K562 (cell line): ENCODE data around the gene SLC22A3. TPM values are rescaled to one million over a fixed set of nuclear protein-coding genes. Genes with fewer than 3 reads are reported as not detected.

Experiments
- ATAC-seq: fragments of 200-7000 bp; cut with Tn5 transposase; 3 replicates; pipeline ENCODE4 v1.9.1; 2020; ENCODE audit warnings: moderate library complexity
- BruUV-seq: library from RNA; stranded (reverse); fragments of 400-500 nt; replicated peaks from 2 replicates; lab custom pipeline; 2021; lab: Mats Ljungman, UMichigan
- CTCF ChIA-PET: fragments of 300-600 bp; formaldehyde crosslinking; extraction: SDS; loops from one replicate; lab custom pipeline; 2021; ENCODE audit warnings: low intra/inter-chr PET ratio; lab: Yijun Ruan, JAX
- POLR2A ChIA-PET: fragments of 300-600, 350-650 bp; sonication (Branson Sonifier 250); formaldehyde crosslinking; extraction: SDS; loops from one replicate; lab custom pipeline; 2021; ENCODE audit warnings: antibody characterized with exemption, inconsistent platforms; lab: Yijun Ruan, JAX
- DNase-seq, 4 experiments: peaks; one replicate each; pipeline versions ENCODE4 v3.0.0 to v3.0.0-alpha.2; 2011 to 2018; ENCODE audit warnings: low spot score in 3 of 4, mixed read lengths in 3 of 4; ENCODE audit errors: extremely low read depth in 1 of 4
- FAIRE-seq: peaks from 2 replicates; lab custom pipeline; 2011; peaks lifted over from hg19 to GRCh38; lab: Jason Lieb, UNC
- H2AFZ ChIP-seq: 2 replicates; pipeline ENCODE4 v1.6.0; 2011; ENCODE audit warnings: low read depth, low read length, control low read depth, inconsistent platforms
- H3K27ac ChIP-seq: fragments of 200-600 bp; 3 replicates; pipeline ENCODE4 v1.8.0; 2011; ENCODE audit warnings: low read depth, mild to moderate bottlenecking, control low read depth, inconsistent platforms, low read length, moderate library complexity, mixed read lengths; ENCODE audit errors: extremely low read depth
- H3K27me3 ChIP-seq, 2 experiments: fragments of 300-600 bp in 1 of 2; 2 replicates in 1 of 2; 3 replicates in 1 of 2; pipeline versions ENCODE4 v1.6.0 to v1.8.0; 2011; ENCODE audit warnings: inconsistent platforms in 2 of 2, low read length in 2 of 2, mild to moderate bottlenecking in 1 of 2, mixed read lengths in 1 of 2, moderate library complexity in 1 of 2; ENCODE audit not compliant: control insufficient read depth in 2 of 2, insufficient read depth in 2 of 2
- H3K36me3 ChIP-seq: fragments of 300-600 bp; 3 replicates; pipeline ENCODE4 v1.8.0; 2011; ENCODE audit warnings: mild to moderate bottlenecking, low read length, inconsistent platforms; ENCODE audit not compliant: control insufficient read depth, insufficient read depth
- H3K4me1 ChIP-seq, 2 experiments: fragments of 200-600 bp in 1 of 2; replicated peaks in 1 of 2; 2 replicates in 1 of 2; 3 replicates in 1 of 2; pipeline versions ENCODE4 v1.5.1 to v1.8.0; 2011; ENCODE audit warnings: inconsistent platforms in 2 of 2, low read length in 2 of 2, mild to moderate bottlenecking in 1 of 2, mixed read lengths in 1 of 2, moderate library complexity in 1 of 2; ENCODE audit not compliant: control insufficient read depth in 2 of 2, insufficient read depth in 2 of 2
- H3K4me2 ChIP-seq: 2 replicates; pipeline ENCODE4 v1.6.1; 2011; ENCODE audit warnings: low read length, control low read depth, inconsistent platforms, mixed read lengths; ENCODE audit not compliant: insufficient read depth
- H3K4me3 ChIP-seq: fragments of 200-600 bp; sonication (generic), shearing (Covaris generic); 2 replicates; pipeline ENCODE4 v1.5.1; 2016; ENCODE audit warnings: control low read depth, inconsistent platforms
- H3K79me2 ChIP-seq: fragments of 200-600 bp; 3 replicates; pipeline ENCODE4 v1.8.0; 2011; ENCODE audit warnings: low read length, inconsistent platforms; ENCODE audit not compliant: control insufficient read depth, insufficient read depth
- H3K9ac ChIP-seq, 2 experiments: 2 replicates each; pipeline versions ENCODE4 v1.6.0 to v1.6.1; 2011; ENCODE audit warnings: low read depth in 2 of 2, low read length in 2 of 2, control low read depth in 1 of 2, inconsistent platforms in 1 of 2, mild to moderate bottlenecking in 1 of 2, mixed read lengths in 1 of 2; ENCODE audit not compliant: insufficient read depth in 1 of 2
- H3K9me1 ChIP-seq: one replicate; pipeline ENCODE4 v1.6.0; 2011; ENCODE audit warnings: inconsistent platforms, mild to moderate bottlenecking, low read length, moderate library complexity; ENCODE audit not compliant: control insufficient read depth, insufficient read depth
- H3K9me3 ChIP-seq: replicated peaks from 2 replicates; pipeline ENCODE4 v1.5.1; 2011; ENCODE audit warnings: low read depth, low read length, inconsistent platforms; ENCODE audit not compliant: control insufficient read depth, insufficient read depth
- H4K20me1 ChIP-seq: replicated peaks from 2 replicates; pipeline ENCODE4 v1.6.1; 2011; ENCODE audit warnings: low read length, inconsistent platforms, mixed read lengths; ENCODE audit not compliant: control insufficient read depth, insufficient read depth
- FOS ChIP-seq: IDR thresholded peaks from 3 replicates; pipeline ENCODE4 v1.6.1; 2011; ENCODE audit not compliant: insufficient read length; ENCODE audit errors: extremely low read depth
- GABPA ChIP-seq: fragments of 200-800 bp; sonication (Bioruptor generic); conservative IDR thresholded peaks from 2 replicates; pipeline ENCODE4 v1.6.1; 2016; ENCODE audit warnings: low read depth, missing genetic modification characterization, missing compliant biosample characterization
- KLF16 ChIP-seq: IDR thresholded peaks from 2 replicates; pipeline ENCODE4 v1.6.1; 2016; ENCODE audit warnings: antibody characterized with exemption
- PKNOX1 ChIP-seq: fragments of 450-650 bp; IDR thresholded peaks from 2 replicates; pipeline ENCODE4 v1.6.1; 2016
- SPI1 ChIP-seq: IDR thresholded peaks from 2 replicates; pipeline ENCODE4 v1.6.1; 2011; ENCODE audit warnings: low read depth, low read length, control low read depth, borderline replicate concordance
- TAF1 ChIP-seq: IDR thresholded peaks from 2 replicates; pipeline ENCODE4 v1.6.1; 2011; ENCODE audit warnings: mild to moderate bottlenecking, low read length, moderate library complexity; ENCODE audit not compliant: insufficient read depth, control insufficient read depth, severe bottlenecking; ENCODE audit errors: extremely low read depth
- VEZF1 ChIP-seq: fragments of 200-800 bp; sonication (Bioruptor generic); IDR thresholded peaks from 2 replicates; pipeline ENCODE4 v1.6.1; 2017; ENCODE audit warnings: missing genetic modification characterization, missing compliant biosample characterization
- ZNF277 ChIP-seq: fragments of 250-450 bp; sonication (Bioruptor Pico); IDR thresholded peaks from 2 replicates; pipeline ENCODE4 v1.8.0; 2022; ENCODE audit warnings: inconsistent platforms, mild to moderate bottlenecking, moderate library complexity, borderline replicate concordance
- ZNF639 ChIP-seq, 2 experiments: fragments of 200-800 bp in 1 of 2; sonication (Bioruptor generic) in 1 of 2; sonication (generic) in 1 of 2; formaldehyde crosslinking in 1 of 2; IDR thresholded peaks in 1 of 2; conservative IDR thresholded peaks in 1 of 2; 2 replicates each; pipeline versions ENCODE4 v1.5.0 to v1.6.1; 2016 to 2020; ENCODE audit warnings: missing compliant biosample characterization in 1 of 2, missing genetic modification characterization in 1 of 2, missing genetic modification reagents in 1 of 2
- WGBS: fragments of 100-300 bp; shearing (Covaris generic); methylation state at CpG from one replicate; pipeline ENCODE4 v1.1.6; 2016; ENCODE audit warnings: low coverage, mixed read lengths; ENCODE audit not compliant: insufficient coverage; ENCODE audit errors: missing lambda C conversion rate; 5-methylcytosine and 5-hydroxymethylcytosine counted together
- in situ Hi-C: fragments of 300-500 bp; cut with MboI; formaldehyde crosslinking; loops from 4 replicates; pipeline ENCODE4 v1.15.0; 2018; ENCODE audit warnings: inconsistent platforms, mixed read lengths
- intact Hi-C: fragments of 100-400 bp; cut with micrococcal nuclease; formaldehyde crosslinking; loops from 2 replicates; pipeline ENCODE4 v1.14.2; 2022
- polyA plus RNA-seq, 8 experiments: library from polyadenylated mRNA; depleted of rRNA in 4 of 8; stranded (reverse) in 5 of 8; unstranded in 3 of 8; fragments of >200 nt; fragmentation: Nextera tagmentation in 2 of 8; fragmentation: Illumina TruSeq in 1 of 8; extraction: Ambion mirVana in 2 of 8; extraction: Trizol in 1 of 8; gene quantifications; 2 replicates each; pipeline versions ENCODE4 v1.2.1 to v1.2.3, GENCODE V29; 2011 to 2014; ENCODE audit warnings: inconsistent platforms in 1 of 8, missing spikeins in 1 of 8
- total RNA-seq, 7 experiments: library from RNA; depleted of rRNA in 6 of 7; stranded (reverse); fragments of >200 nt in 6 of 7; fragmentation: Illumina TruSeq in 2 of 7; extraction: Trizol in 2 of 7; gene quantifications; 2 replicates each; pipeline versions ENCODE4 v1.2.1 to v1.2.3, GENCODE V29; 2011 to 2021; ENCODE audit warnings: low replicate concordance in 1 of 7

SLC22A3 gene
- total and polyA plus RNA-seq, 9 of the 15 experiments (the other 6 are each of a cell fraction or from before 2014, with no cell fraction given), result not detected

- ATAC-seq (peak; percentile 67), DNase-seq (peak in 2 of 4 experiments; percentile 6 to 9), FAIRE-seq (no peak)
- in situ Hi-C loops (no loop called here), intact Hi-C loops (no loop called here)
- H3K9ac ChIP-seq, result peak overlapping the region in 1 of 2 experiments; percentile 73; a peak in 2 of 4 replicates
- H3K79me2 ChIP-seq, result no peaks in the 10 kb centered on the region
- H3K27me3 ChIP-seq, result peaks cover 3 to 6% of the 10 kb centered on the region in 2 experiments; a peak in 2 of 5 replicates
- H3K9me1 ChIP-seq, result no peaks in the 10 kb centered on the region
- WGBS, result 0% methylated on average over 13 of the region's 15 CpGs
- H3K36me3 ChIP-seq, result no peaks in the 10 kb centered on the region
- ChIA-PET CTCF (no interaction called here), POLR2A (interaction anchor here (0.6 kb wide), 1 partner anchor 1499 kb away, joined by 3 read pairs; no protein-coding TSS in a partner anchor)
- no peaks in the 10 kb centered on the region for H4K20me1 ChIP-seq
- H3K4me1 ChIP-seq, result peaks cover 0 to 4% of the 10 kb centered on the region in 2 experiments; a peak in 2 of 5 replicates
- H3K27ac ChIP-seq, result no peak overlapping the region
- peak overlapping the region; percentile 53; the same call in 1 of the 2 replicates for H2AFZ ChIP-seq
- H3K9me3 ChIP-seq, result 0 out of 2 replicates have a peak, but pooled peaks cover 4% of the 10 kb centered on the region
- H3K4me3 ChIP-seq, result no peak overlapping the region
- BruUV-seq, result no TSS peak
- peak overlapping the region; percentile 17; the same call in 1 of the 2 replicates for H3K4me2 ChIP-seq
- TF ChIP-seq PKNOX1, result no peak
- no peak for TF ChIP-seq ZNF277
- TF ChIP-seq VEZF1, result peak; percentile 25; the same call in 1 of the 2 replicates
- peak; percentile 74 for TF ChIP-seq GABPA (tag)
- TF ChIP-seq ZNF639 (CRISPR knock-in tag; conservative IDR thresholded peaks at IDR 0.05 in 1 of 2, IDR thresholded peaks at IDR 0.05 in 1 of 2), result 0 out of 4 replicates have a peak, but pooled peaks of 1 of the 2 experiments have one; percentile 45
- TF ChIP-seq TAF1, result no peak
- TF ChIP-seq KLF16, result no peak
- no peak for TF ChIP-seq FOS
- TF ChIP-seq SPI1, result peak; percentile 17; the same call in 1 of the 2 replicates
Observed at GRCh38 chr6:160300076-160300695, 48.0 kb upstream of the SLC22A3 start.
